AG10803 (cell line): Measurements from ENCODE around the gene HS3ST4.

Experiments
- DNase-seq: peaks from one replicate; pipeline ENCODE4 v3.0.0; 2010; ENCODE audit warnings: low read depth
- H3K4me3 ChIP-seq: 2 replicates; pipeline ENCODE4 v1.5.1; 2011; ENCODE audit warnings: mild to moderate bottlenecking, low read length, control low read depth
- CTCF ChIP-seq: conservative IDR thresholded peaks from 2 replicates; pipeline ENCODE4 v1.5.1; 2011; ENCODE audit warnings: mild to moderate bottlenecking, low read length, control low read depth, inconsistent platforms

Gene HS3ST4

GRCh38 chr16:26137956-26138355 lies 446.2 kb downstream of the HS3ST4 start:
- no peak for DNase-seq
- no peak for TF ChIP-seq CTCF
- no peak overlapping the region for H3K4me3 ChIP-seq

- DNase-seq: no peak
- TF ChIP-seq CTCF: no peak
Observed at GRCh38 chr16:26139091-26139490, 447.3 kb downstream of the HS3ST4 start.

GRCh38 chr16:26139884-26140283 lies 448.1 kb downstream of the HS3ST4 start:
- DNase-seq: no peak
- H3K4me3 ChIP-seq: no peak overlapping the region
- TF ChIP-seq CTCF: no peak

More at GRCh38 chr16:26139091-26139490, 447.3 kb downstream of the HS3ST4 start:
- no peak overlapping the region for H3K4me3 ChIP-seq

GRCh38 chr16:26149364-26150190 lies 457.8 kb downstream of the HS3ST4 start:
- no peak overlapping the region for H3K4me3 ChIP-seq
- TF ChIP-seq CTCF: no peak
- no peak for DNase-seq

GRCh38 chr16:26155221-26155620 lies 463.5 kb downstream of the HS3ST4 start:
- no peak for TF ChIP-seq CTCF
- no peak overlapping the region for H3K4me3 ChIP-seq
- no peak for DNase-seq

GRCh38 chr16:26157319-26157718 lies 465.6 kb downstream of the HS3ST4 start:
- TF ChIP-seq CTCF: no peak
- no peak overlapping the region for H3K4me3 ChIP-seq
- DNase-seq: no peak

- H3K4me3 ChIP-seq: no peak overlapping the region
- TF ChIP-seq CTCF: no peak
- no peak for DNase-seq
Observed at GRCh38 chr16:26158142-26158759, 466.5 kb downstream of the HS3ST4 start.
